ENCODE results near the gene PACSIN2.

Gene PACSIN2

DNA sequence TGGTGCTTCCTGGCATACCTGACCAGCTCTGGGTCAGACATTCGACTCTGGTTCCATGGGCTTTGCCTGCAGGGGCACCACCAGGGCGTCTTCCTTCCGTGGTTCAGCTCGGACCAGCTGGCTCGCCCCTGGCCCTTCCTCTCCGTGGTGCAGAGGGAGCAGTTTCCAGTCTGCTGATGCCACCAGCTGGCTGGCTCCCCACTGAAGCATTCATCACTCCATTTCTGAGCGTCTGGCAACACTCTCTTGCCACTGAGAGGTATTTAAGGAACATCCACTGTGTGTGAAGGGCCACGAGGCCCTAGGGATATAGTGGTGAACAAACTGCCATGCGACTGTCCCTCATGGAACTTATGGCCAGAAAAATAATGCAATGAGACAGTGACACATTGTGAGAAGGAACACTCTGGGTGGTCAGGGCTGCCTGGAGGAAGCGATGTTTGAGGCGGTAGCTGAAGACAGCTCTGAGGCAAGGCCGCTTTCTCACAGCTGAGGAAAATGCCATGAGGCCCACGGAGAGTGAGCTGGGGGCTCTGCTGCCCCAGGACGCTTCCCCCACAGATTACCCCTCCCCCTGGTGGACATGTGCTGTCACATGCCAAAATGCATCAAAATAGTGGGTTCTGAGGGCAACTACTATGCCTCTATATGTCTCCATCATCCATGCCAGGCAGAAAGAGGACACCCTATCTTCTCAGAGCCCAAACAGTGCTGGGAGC is 113.0 kb downstream of the PACSIN2 start:
- DNase-seq, result no peak

DNA sequence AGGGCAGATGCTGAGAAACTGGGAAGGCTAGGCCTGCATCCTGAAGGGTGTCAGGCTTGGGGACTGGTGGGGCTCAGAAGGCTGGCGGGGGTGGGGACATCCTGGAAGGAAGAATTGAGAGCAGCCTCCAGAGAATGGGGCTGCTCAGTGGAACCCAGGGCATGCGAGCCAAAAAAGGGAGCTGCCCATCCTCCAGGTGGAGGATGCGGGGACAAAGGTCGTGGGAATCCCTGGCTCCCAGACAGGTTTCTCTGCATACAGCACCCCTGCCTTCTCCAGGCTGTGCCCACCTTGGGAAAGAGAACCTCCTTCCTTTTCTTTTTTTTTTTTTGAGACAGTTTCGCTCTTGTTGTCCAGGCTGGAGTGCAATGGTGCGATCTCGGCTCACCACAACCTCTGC is 117.0 kb downstream of the PACSIN2 start:
- no peak for DNase-seq

DNA sequence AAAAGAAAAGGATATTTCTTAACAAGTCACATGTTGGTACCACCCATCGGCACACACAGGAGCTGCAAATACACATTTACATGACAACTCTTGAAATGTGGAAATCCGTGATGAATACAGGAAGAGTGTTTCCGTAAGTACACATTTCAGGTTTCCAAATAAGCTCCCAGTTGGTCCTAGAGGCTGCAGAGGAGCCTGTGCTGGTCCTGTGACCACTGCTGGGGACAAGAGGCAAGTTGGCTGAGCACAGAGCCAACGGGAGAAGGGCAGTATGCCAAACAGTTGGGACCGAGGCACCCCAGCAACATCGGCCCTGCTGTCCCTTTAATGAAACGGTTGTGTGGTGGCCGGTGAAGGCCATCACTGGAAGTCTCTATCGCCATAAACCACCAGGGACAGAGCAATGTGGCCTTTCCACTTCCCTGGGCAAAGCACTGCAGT is 119.4 kb downstream of the PACSIN2 start:
- DNase-seq, result no peak

DNA sequence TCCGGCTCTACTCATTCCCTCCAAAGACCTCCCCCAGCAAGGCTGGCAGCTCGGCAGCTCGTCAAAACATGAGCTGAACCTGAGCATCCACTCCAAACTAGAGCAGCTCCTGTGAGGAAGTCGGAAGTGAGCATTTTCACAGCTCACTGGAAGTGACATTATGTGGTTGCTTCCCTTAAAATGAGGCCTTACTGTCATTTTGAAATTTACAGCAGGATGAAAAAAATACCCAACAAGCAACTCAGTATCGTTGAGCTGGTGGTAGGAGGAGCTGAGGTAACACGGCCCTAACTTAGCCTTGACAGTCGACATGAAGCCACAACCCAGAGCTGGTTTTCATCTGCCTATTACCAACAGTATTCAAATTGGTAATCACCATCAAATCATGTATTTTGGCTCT is 119.9 kb downstream of the PACSIN2 start:
- DNase-seq, result no peak

DNA sequence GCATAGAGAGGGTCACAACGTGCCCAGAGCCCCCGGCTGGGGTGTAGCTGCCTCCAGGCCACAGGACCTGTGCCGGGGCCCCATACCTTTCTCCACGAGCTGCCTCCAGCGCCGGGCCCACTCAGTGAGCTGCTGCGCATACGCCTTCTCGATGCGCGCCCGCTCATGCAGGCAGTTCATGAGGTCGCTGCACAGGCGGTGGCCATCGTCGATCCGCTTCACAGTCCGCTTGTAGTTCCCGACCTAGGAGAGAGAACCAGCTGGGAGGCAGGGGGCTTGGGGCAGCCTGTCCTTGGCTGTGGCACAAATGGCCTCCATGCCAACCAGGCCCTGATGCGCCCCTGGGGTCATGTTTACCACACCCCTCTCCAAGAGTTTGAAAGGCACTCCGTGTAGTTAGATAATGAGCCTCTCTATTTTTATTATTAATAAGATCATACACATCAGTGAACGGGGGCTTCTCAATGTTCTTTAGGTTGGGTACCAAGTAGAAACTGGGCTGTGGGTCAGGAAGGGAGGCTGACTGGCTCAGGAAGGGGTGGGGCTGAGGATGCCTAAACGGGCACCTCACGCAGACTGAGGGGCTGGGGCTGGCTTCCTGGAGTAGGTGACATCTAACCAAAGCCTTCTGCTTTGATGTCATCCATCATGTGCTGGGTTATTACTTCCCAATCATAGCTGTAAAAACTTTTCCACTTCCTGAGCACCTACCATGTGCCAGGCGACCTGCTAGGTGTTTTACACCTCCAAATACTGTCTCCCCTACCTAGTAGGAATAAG is 121.4 kb downstream of the PACSIN2 start:
- no peak for DNase-seq

DNA sequence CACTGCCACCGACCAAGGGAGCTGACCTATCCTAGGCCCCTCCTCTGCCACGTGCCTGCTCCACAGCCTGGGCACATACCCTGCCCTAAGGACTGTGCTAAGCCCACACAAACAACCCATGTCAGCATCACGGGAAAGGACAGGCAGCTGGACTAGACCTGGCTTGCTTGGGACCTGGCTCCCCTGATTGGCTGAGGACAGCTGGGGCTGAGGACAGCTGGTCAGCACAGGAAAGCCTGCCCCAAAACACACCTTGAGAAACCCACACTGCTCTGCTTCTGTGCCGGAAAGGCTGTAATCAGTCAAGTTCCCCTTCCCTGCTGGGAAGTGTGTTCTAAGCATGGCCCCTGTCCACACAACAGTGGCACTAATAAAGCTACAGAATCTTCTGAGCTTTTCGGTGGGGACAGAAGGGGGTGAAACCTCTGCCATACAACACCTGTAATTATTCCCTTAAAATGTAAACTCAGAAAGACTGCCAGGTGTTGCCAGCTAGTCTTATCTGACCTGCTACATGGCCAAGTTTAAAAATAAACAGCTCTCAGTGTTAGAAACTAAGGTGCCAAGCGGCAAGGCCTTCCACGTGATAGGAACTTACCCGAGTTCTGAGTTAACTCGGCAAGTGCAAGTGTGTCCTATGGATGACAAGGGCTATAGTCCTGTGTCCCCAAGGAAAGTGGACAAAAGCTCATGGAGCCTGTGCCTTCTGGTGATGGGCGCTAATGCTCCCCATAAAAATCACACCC is 122.2 kb downstream of the PACSIN2 start:
- no peak for DNase-seq

DNA sequence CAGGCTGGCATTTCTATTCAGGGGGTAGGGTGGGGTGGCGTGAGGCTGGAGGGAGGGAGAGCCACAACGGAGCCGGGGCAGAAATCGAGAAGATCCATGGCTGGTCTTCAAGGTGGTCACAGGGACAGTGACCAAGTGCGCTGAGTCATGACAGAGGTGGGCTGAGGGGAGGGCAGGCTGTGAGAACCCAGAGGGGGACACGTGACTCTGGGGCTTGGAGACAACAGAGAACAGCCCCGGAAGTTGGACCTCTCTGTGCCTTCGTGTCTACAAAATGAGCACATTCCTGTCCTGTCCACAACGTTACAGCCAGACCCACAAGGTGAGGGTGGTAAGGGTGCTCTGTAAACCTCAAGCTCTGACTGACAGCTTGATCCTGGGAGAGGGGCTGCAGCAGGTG is 122.8 kb downstream of the PACSIN2 start:
- DNase-seq, result no peak

DNA sequence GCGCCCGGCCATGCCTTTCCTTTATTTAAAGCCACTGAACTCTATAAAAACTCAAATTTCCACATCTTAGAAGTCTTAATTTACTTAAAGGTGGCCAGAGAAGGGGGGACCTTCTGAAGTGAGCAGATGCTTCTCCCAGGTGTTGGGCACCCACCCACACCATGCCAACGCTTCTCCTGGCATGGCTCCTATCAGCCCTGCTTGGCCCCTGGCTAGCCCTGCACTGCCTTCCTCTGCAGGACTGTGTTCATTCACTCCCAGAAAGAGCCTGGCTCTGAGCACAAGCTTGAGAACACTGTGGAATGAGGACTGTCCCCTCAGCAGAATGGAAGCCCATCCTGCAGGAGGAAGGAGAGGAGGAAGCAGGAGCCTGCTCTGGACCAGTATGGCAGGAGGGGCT is 123.3 kb downstream of the PACSIN2 start:
- no peak for DNase-seq

DNA sequence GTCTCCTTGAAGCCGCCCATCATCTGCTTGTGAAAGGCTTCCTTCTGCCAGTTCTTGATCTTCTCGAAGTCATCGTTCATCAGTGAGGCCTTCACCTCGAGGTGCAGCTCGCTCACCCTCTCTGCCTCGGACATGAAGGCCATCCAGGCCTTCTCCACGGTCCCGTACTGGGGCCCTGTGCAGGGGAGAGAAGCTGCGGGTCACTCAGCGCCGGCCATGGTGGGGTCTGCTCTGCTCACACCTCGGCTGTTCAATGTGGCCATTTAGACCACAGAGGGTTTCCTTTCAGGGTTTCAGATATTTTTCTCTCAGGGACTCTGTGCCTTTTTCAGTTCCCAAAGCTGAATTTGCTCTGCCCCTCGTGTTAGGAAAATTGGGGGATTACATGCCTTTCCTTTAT is 123.9 kb downstream of the PACSIN2 start:
- no peak for DNase-seq

DNA sequence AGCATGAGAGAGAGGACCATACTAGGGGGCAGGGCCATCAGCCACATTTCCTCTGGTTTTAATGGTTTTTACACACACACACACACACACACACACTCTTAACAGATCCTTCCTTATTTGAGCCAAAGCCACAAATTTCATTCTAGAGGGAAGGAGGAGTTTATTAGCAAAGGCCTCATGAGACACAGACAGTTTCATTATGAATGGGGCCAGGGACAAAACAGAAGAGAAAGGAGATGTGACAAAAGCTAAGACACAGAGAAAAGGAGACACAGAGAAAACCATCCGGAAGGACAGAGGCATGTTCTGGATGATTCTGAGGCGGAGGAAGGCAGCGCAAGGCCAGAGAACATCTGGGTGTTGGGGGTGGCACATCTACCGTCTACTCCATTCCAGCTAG is 125.6 kb downstream of the PACSIN2 start:
- no peak for DNase-seq

DNA sequence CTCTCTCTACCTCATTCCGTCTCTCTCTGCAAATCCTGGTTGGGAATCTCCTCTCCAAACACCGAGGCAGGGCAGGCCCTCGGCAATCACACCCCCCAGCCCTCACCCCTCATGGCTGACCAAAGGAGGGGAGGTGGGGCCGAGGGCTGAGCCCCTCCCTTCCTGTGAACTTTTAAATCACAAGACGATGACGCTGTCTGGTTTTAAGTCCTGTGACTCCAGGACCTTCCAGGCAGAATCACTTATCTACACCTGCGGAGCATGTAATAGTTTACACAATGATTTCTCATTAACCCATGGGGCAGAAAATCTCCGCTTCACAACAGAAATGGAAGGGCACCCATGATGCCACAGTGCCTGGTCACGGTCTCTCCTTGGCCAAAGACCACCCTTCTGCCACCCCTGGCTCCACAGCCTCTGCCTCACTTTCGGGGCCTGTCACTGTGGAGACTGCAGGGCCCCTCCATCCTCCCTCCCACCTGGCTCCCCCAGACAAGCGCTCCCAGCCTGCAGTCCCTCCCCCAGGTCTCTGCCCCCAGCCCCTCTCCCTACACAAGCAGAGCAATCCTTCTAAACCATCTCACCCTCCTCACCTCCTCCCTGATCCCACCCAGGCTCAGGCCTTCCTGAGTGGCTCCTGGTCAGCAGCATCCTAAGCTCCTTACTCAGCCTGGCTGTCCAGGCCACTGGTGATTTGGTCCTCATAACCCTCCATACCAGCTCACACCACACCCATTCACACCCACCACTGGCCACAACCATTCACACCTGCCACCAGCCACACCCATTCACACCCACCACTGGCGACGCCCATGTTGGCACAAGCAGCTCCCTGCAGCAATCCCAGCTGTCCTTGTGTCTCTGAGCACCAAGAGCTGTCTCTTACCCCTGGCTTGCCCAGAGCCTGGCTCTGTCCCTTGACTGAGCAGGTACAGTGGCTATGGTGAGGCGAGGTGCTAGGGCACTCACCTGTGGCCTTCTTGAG is 127.1 kb downstream of the PACSIN2 start:
- no peak for DNase-seq

DNA sequence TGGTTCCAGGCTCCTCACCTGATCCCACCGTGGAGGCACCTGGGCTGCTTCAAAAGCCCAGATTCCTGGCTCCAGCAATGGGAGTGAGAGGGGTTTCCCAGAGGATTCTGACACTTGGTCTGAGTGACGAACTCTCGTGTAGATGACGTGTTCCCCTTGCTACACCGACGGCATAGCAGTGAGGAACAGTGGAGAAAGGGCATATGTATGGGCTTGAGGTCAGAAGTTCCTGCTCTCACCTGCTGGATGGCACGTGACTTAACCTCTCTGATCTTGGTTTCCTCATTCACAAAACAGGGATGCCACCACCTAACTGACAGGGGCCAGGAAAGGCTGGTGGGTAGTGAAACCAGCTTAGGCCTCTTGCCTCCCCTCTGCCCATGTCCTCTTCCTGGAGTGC is 127.8 kb downstream of the PACSIN2 start:
- no peak for DNase-seq

DNA sequence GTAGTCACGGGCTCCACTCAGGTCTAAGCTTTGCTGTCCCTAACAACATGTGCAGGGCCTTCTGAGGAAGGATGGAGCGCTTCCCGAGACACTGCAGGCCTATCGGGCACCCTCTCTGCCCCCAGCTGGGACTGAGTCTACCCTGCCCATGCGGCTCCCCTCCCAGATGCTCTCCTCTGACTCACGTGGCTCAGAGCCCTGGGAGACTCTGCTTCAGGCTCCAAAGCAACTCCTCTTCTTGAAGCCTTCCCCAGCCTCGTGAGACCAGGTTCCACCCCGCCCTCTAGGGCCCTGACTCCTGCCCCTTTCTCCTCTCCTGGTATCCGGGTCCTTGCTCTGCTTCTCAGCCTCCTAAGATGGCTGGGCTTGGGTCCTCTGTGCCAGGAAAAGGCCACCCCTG is 129.5 kb downstream of the PACSIN2 start:
- no peak for DNase-seq

DNA sequence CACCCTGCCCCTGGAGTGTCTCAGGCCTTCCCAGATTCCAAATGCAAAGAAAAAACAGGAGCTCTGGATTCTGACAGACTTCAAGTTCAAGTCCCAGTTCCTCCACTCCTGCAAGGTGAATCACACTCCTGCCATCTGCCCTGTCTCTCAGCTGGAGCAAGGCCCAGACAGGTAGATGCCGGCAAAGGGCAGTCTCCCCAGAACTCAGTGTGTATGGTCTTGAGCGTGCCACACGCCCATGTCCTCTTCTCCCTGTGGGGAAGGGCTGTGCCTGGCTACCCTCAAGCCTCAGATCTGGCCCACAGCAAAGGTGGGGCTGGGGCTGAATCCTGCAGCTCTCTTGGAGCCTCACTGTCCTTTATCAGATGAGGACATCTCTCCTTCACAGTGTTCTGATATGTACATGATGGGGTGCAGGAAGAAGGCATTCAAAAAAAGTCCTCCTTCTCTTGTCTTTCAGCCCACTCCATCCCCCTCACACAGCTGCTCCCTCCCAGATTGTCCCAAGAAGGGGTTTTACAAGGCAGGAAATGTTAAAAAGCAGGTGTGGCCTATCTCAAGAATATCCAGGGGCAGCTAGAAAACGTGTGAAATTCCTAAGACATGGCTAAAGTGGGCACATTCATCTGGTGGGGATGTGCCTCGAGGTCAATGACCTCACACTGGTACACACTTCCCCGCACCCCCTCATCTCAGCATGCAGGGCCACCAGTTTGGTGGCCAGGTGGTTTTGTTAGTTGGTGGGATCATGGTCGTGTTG is 130.2 kb downstream of the PACSIN2 start:
- no peak for DNase-seq

DNA sequence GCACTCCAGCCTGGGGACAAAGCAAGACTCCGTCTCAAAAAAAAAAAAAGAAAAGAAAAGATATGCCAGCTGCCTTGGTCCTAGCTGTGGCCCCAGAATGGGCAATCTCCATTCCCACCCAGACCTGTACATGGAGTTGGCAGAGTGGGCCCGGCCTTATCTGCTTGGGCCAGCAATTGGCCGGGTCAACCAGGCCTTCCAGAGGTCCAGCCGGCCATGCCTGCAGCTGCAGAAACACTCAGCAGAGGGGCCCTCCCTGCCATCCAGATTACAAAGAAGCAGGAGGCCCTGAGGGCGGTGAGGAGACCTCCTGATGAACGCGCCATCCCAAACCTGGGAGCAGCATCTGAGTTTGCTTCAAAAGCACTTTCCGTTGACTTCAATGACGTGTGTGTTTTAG is 131.0 kb downstream of the PACSIN2 start:
- DNase-seq, result no peak

DNA sequence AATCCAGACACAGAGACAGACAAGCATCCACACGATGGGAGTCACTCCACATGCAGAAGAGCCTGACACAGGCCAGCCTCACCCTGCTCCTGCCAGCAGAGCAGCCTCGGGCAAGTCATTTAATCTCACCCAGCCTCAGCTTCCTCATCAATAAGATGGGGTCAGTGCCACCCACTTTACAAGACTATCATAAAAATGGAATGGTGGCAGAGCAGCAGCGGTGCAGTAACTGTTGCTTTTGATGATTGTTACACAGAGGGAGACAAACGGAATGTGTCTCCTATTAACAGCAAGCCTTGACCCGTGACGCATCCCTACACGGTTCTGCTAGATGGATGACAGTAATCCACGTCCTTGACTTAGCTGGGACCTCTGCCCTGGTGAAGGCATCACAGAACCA is 131.8 kb downstream of the PACSIN2 start:
- no peak for DNase-seq

DNA sequence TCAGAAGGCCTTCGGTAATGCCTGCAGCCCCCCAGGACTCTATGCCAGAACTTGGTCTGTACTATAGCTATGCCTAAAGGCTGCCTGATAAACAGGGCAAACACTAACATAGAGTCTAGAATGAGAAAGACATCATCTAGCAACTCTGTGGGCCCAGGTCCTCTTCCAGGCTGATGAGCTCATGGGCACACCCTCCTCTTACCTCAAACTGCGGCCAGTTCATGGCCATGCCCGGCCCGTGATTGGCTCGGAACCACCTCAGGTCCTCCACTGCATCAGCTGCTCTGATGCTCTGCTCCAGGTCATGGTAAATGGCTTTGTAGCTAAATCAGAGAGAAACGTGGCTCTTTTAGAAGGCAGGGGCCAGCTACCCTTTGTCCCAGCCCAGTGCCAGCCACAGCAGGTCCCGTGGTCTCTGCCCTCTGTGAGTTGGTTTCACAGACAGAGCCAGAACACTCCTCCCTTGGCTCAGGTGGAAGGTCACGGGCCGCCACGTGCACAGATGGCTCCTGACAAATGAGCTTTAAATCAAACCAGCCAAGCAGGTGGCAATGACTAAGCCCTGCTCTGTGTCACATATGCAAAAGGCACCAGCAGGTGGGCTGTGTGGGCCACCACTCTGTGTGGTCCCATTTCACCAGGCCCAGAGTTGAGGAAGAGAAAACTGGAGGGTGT is 132.8 kb downstream of the PACSIN2 start:
- DNase-seq, result no peak

DNA sequence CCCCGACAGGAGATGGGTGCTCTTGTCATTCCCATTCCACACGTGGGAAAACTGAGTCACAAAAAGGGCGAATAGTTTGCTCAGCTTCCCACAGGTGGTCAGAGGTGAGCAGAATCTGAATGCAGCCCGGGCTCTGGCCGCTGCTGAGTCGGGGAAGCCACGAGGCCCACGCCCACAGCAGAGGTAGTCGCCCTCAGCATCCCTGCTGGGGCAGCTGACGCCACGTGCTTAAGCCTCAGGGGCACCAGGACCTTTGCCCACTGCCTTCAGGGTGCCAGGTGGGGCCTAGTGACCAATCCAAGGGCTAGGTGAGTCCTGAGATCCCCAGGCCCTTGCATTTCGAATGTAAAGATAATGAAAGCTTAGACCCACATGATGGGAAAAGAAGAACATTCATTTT is 133.7 kb downstream of the PACSIN2 start:
- DNase-seq, result no peak

DNA sequence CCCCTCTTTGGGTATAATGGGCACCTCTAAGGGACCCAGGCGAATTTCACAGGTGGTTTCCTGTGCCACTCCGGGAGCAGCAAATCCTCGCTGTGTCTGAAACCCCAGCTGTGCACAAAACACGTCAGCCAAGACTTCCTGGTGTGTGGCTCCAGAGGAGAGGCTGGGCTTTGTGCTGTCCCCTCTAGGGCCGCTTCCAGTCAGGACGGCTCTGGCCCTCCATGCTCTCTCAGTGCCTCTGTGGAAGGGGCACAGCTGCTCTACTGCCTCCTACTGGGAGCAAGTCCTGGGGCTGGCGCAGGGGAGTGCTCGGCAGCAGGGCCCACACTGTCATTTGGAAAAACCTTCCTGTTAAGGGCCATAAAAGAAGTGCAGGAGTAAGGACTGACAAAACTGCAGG is 134.1 kb downstream of the PACSIN2 start:
- no peak for DNase-seq

DNA sequence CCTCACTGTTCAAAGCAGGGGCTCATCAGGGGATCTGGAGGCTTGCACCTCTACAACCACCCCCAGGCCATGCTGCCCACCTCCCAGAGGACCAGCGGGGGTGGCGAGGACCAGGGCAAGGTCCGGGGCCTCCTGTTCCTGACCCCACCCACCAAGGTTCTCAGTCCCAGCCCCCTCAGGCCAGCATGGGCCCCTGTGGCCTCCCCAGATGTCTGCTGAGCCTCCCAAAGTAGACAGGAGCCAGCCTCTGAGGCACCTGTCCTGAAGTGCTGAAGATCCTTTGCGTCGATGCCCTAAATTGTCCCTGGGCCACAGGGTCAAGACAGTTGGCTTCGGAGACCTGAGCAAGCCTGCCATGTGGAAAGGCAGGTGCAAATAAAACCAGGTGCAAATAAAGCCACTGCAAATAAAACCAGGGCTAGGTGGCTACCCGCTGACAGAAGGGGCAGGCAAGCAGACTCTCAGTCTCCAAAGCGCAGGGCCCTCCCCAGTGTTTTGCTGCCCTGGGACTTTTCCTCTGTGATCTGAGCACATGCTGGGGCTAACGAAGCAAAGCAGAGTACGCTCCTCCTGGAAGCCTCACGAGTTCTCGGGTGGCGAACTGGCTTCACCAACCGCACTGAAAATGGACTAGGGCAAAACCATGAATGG is 135.5 kb downstream of the PACSIN2 start:
- DNase-seq, result no peak
